Purkinje cell (primary cell): ENCODE data around the gene SNAI3. TPM values are rescaled to one million over a fixed set of nuclear protein-coding genes. Genes with fewer than 3 reads are reported as not detected.

Source experiments
- polyA plus RNA-seq: library from polyadenylated mRNA; unstranded; fragments of >200 nt; fragmentation: Nextera tagmentation; gene quantifications from 2 replicates; pipeline ENCODE4 v1.2.1, GENCODE V29; 2014

Gene SNAI3
- polyA plus RNA-seq: not detected in 2 replicates

GRCh38 chr16:88686439-88687253, at the start of gene SNAI3:
SNAI3 (minus strand) TSS chr16:88686507; CDS start chr16:88686406, 101 bp downstream.

GRCh38 chr16:88706229-88706964, 20.1 kb upstream of the SNAI3 start, which contains the start of the genes CTU2 and RNF166:
CTU2 (plus strand) TSS chr16:88706503; CDS start chr16:88706531, 28 bp downstream.
RNF166 (minus strand) TSS chr16:88706408; CDS start chr16:88706325, 83 bp downstream.

GRCh38 chr16:88662843-88663606, 23.3 kb downstream of the SNAI3 start, which contains the start of gene MVD:
MVD (minus strand) TSS chr16:88663091; CDS start chr16:88663080, 11 bp downstream.

GRCh38 chr16:88650749-88651275, 35.5 kb downstream of the SNAI3 start, which contains the start of gene CYBA:
CYBA (minus strand) TSS chr16:88651053; CDS start chr16:88651013, 40 bp downstream.

GRCh38 chr16:88638323-88639230, 47.7 kb downstream of the SNAI3 start, which contains the start of gene IL17C:
IL17C (plus strand) TSS chr16:88638572; CDS start chr16:88638642, 70 bp downstream.

Other genes with a start within 250 kb of the SNAI3 start
- gene ZFPM1, start 233.2 kb downstream of the SNAI3 start, polyA plus RNA-seq: 0.11 TPM in 1 of 2 replicates, not detected in the other
- 4.7 and 11.0 TPM in 2 replicates for gene ZC3H18, start 116.1 kb downstream of the SNAI3 start, polyA plus RNA-seq
- gene IL17C, start 47.9 kb downstream of the SNAI3 start, polyA plus RNA-seq: not detected in 2 replicates
- 0.73 TPM in 1 of 2 replicates, not detected in the other for gene CYBA, start 35.5 kb downstream of the SNAI3 start, polyA plus RNA-seq
- gene MVD, start 23.4 kb downstream of the SNAI3 start, polyA plus RNA-seq: 6.0 and 7.4 TPM in 2 replicates
- gene RNF166, start 19.9 kb upstream of the SNAI3 start, polyA plus RNA-seq: 0.73 TPM in 1 of 2 replicates, not detected in the other
- 1.3 TPM in 2 replicates for gene CTU2, start 20.0 kb upstream of the SNAI3 start, polyA plus RNA-seq
- 0.66 and 0.71 TPM in 2 replicates for gene PIEZO1, start 98.7 kb upstream of the SNAI3 start, polyA plus RNA-seq
- gene CDT1, start 117.3 kb upstream of the SNAI3 start, polyA plus RNA-seq: 0.17 TPM in 1 of 2 replicates, not detected in the other
- 28.7 and 41.2 TPM in 2 replicates for gene APRT, start 125.4 kb upstream of the SNAI3 start, polyA plus RNA-seq
- 6.4 and 7.4 TPM in 2 replicates for gene GALNS, start 170.4 kb upstream of the SNAI3 start, polyA plus RNA-seq
- gene TRAPPC2L, start 170.6 kb upstream of the SNAI3 start, polyA plus RNA-seq: 97.9 and 106 TPM in 2 replicates
- not detected in 2 replicates for gene PABPN1L, start 180.2 kb upstream of the SNAI3 start, polyA plus RNA-seq